M059J (cell line): ENCODE measurements around the gene GMEB2. TPM values are rescaled to one million over a fixed set of nuclear protein-coding genes. Genes with fewer than 3 reads are reported as not detected.
"Not testable (repeated sequence)": the region's sequence is repeated elsewhere in the genome, so short reads cannot be mapped to it uniquely, and the experiment has no call there.

ENCODE experiments used
- DNase-seq: peaks from one replicate; pipeline ENCODE4 v3.0.0-alpha.2; 2012; ENCODE audit warnings: low read depth
- total RNA-seq: library from RNA; depleted of rRNA; stranded (reverse); fragments of >200 nt; shearing (Covaris generic); gene quantifications from 2 replicates; pipeline ENCODE4 v1.2.3, GENCODE V29; 2014

The GMEB2 gene
- total RNA-seq, 1 experiment from 2014 or later = 19.6 TPM

GRCh38 chr20:63560333-63560805 is 66.5 kb downstream of the GMEB2 start:
- no peak for DNase-seq

GRCh38 chr20:63559485-63560332 is 67.2 kb downstream of the GMEB2 start:
- not testable (repeated sequence) for DNase-seq

- DNase-seq = no peak
Observed at GRCh38 chr20:63558804-63559484, 68.0 kb downstream of the GMEB2 start.

- no peak for DNase-seq
Observed at GRCh38 chr20:63557481-63557891, 69.4 kb downstream of the GMEB2 start.

- peak; percentile 31 for DNase-seq
Observed at GRCh38 chr20:63556873-63557478, 69.9 kb downstream of the GMEB2 start.

- DNase-seq = peak; percentile 48
Observed at GRCh38 chr20:63555661-63556381, 71.1 kb downstream of the GMEB2 start.

- peak; percentile 64 for DNase-seq
Observed at GRCh38 chr20:63554361-63555278, 72.3 kb downstream of the GMEB2 start.

GRCh38 chr20:63553933-63554290 is 73.0 kb downstream of the GMEB2 start, which contains the start of gene FNDC11:
TSS of gene FNDC11 (plus strand) at chr20:63554159. CDS start at chr20:63555664, 1,505 bp downstream.
- DNase-seq = no peak

GRCh38 chr20:63553251-63553932 is 73.5 kb downstream of the GMEB2 start:
- peak; percentile 68 for DNase-seq

GRCh38 chr20:63552481-63553249 is 74.2 kb downstream of the GMEB2 start:
- DNase-seq = peak; percentile 53

- DNase-seq = no peak
Observed at GRCh38 chr20:63551068-63551467, 75.8 kb downstream of the GMEB2 start.

- DNase-seq = no peak
Observed at GRCh38 chr20:63549679-63550282, 77.1 kb downstream of the GMEB2 start.

- DNase-seq = no peak
Observed at GRCh38 chr20:63549019-63549418, 77.9 kb downstream of the GMEB2 start.

GRCh38 chr20:63548542-63548941 is 78.4 kb downstream of the GMEB2 start:
- no peak for DNase-seq

GRCh38 chr20:63547725-63548480 is 79.0 kb downstream of the GMEB2 start, which contains the start of gene SRMS:
TSS of gene SRMS (minus strand) at chr20:63547749. CDS start at chr20:63547463, 286 bp downstream.
- no peak for DNase-seq

- DNase-seq = no peak
Observed at GRCh38 chr20:63546956-63547724, 79.8 kb downstream of the GMEB2 start.
